ENCODE data around the gene ZNF576.
"Not testable (repeated sequence)": the region's sequence is repeated elsewhere in the genome, so short reads cannot be mapped to it uniquely, and the experiment has no call there.

- TF ChIP-seq, protein P1, sequence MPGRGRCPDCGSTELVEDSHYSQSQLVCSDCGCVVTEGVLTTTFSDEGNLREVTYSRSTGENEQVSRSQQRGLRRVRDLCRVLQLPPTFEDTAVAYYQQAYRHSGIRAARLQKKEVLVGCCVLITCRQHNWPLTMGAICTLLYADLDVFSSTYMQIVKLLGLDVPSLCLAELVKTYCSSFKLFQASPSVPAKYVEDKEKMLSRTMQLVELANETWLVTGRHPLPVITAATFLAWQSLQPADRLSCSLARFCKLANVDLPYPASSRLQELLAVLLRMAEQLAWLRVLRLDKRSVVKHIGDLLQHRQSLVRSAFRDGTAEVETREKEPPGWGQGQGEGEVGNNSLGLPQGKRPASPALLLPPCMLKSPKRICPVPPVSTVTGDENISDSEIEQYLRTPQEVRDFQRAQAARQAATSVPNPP (IDR thresholded peaks at IDR 0.05; ENCODE audit: borderline replicate concordance, insufficient read depth, insufficient read length) = not testable (repeated sequence)
- not testable (repeated sequence) for TF ChIP-seq MXD1 (CRISPR knock-in tag; IDR thresholded peaks at IDR 0.05; ENCODE audit: borderline replicate concordance, poor library complexity, severe bottlenecking); AFF4 (CRISPR knock-in tag; IDR thresholded peaks at IDR 0.05); GTF2F1 (IDR thresholded peaks at IDR 0.05; ENCODE audit: low read depth, low read length); ZNF184 (CRISPR knock-in tag; IDR thresholded peaks at IDR 0.05); ETV6 (IDR thresholded peaks at IDR 0.05; ENCODE audit: borderline replicate concordance in 1 of 2, low read depth in 2 of 2, low read length in 1 of 2); ETV6 (CRISPR knock-in tag; IDR thresholded peaks at IDR 0.05; ENCODE audit: borderline replicate concordance)
- TF ChIP-seq, protein P2, sequence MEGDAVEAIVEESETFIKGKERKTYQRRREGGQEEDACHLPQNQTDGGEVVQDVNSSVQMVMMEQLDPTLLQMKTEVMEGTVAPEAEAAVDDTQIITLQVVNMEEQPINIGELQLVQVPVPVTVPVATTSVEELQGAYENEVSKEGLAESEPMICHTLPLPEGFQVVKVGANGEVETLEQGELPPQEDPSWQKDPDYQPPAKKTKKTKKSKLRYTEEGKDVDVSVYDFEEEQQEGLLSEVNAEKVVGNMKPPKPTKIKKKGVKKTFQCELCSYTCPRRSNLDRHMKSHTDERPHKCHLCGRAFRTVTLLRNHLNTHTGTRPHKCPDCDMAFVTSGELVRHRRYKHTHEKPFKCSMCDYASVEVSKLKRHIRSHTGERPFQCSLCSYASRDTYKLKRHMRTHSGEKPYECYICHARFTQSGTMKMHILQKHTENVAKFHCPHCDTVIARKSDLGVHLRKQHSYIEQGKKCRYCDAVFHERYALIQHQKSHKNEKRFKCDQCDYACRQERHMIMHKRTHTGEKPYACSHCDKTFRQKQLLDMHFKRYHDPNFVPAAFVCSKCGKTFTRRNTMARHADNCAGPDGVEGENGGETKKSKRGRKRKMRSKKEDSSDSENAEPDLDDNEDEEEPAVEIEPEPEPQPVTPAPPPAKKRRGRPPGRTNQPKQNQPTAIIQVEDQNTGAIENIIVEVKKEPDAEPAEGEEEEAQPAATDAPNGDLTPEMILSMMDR (IDR thresholded peaks at IDR 0.05 in 2 of 3, conservative IDR thresholded peaks at IDR 0.05 in 1 of 3; ENCODE audit: insufficient read depth in 2 of 3, low read depth in 1 of 3, low read length in 3 of 3) = not testable (repeated sequence)
- TF ChIP-seq, protein P3, sequence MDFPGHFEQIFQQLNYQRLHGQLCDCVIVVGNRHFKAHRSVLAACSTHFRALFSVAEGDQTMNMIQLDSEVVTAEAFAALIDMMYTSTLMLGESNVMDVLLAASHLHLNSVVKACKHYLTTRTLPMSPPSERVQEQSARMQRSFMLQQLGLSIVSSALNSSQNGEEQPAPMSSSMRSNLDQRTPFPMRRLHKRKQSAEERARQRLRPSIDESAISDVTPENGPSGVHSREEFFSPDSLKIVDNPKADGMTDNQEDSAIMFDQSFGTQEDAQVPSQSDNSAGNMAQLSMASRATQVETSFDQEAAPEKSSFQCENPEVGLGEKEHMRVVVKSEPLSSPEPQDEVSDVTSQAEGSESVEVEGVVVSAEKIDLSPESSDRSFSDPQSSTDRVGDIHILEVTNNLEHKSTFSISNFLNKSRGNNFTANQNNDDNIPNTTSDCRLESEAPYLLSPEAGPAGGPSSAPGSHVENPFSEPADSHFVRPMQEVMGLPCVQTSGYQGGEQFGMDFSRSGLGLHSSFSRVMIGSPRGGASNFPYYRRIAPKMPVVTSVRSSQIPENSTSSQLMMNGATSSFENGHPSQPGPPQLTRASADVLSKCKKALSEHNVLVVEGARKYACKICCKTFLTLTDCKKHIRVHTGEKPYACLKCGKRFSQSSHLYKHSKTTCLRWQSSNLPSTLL (IDR thresholded peaks at IDR 0.05) = not testable (repeated sequence)
These were observed 39.2 kb downstream of the ZNF576 start for GRCh38 chr19:43635561-43635940.
